Upper lobe of left lung (tissue), 6 donors: ENCODE measurements around the gene VAC14. TPM values are rescaled to one million over a fixed set of nuclear protein-coding genes. Genes with fewer than 3 reads are reported as not detected.

Source experiments
- ATAC-seq, 2 donors: fragments of 200-7000 bp; cut with Tn5 transposase; one replicate each; pipeline ENCODE4 v1.9.1; 2022; ENCODE audit warnings: mild to moderate bottlenecking in 2 of 2, moderate library complexity in 2 of 2; ENCODE audit not compliant: low FRiP score in 2 of 2
- DNase-seq, 2 donors: peaks; one replicate each; pipeline ENCODE4 v3.0.0-alpha.2; 2019 to 2020
- H3K27ac ChIP-seq, 4 donors: fragments of 200-600 bp; sonication (generic); one replicate each; pipeline ENCODE4 v1.5.1; 2016 to 2019
- H3K27me3 ChIP-seq, 4 donors: fragments of 200-600 bp; sonication (generic); one replicate each; pipeline ENCODE4 v1.5.1; 2017 to 2019
- H3K36me3 ChIP-seq, 4 donors: fragments of 200-600 bp; sonication (generic); one replicate each; pipeline ENCODE4 v1.5.1; 2016 to 2019
- H3K4me1 ChIP-seq, 4 donors: fragments of 200-600 bp; sonication (generic); one replicate each; pipeline ENCODE4 v1.5.1; 2018 to 2019
- H3K4me3 ChIP-seq, 4 donors: fragments of 200-600 bp; sonication (generic); one replicate each; pipeline ENCODE4 v1.5.1; 2017 to 2019; ENCODE audit warnings: mild to moderate bottlenecking in 2 of 4, moderate library complexity in 1 of 4
- H3K9me3 ChIP-seq, 4 donors: fragments of 200-600 bp; sonication (generic); one replicate each; pipeline ENCODE4 v1.5.1; 2018 to 2019
- CTCF ChIP-seq, 6 experiments: fragments of 450-650 bp in 4 of 6; fragments of 200-600 bp in 2 of 6; sonication (generic) in 2 of 6; IDR thresholded peaks; one replicate each; pipeline ENCODE4 v1.5.1; 2016 to 2019; ENCODE audit warnings: antibody characterized with exemption in 6 of 6
- EP300 ChIP-seq, 4 donors: sonication (generic); formaldehyde crosslinking; IDR thresholded peaks; one replicate each; pipeline ENCODE4 v1.5.1; 2017; ENCODE audit warnings: antibody characterized with exemption in 4 of 4, control low read depth in 2 of 4
- POLR2A ChIP-seq, 4 donors: fragments of 450-650 bp; IDR thresholded peaks; one replicate each; pipeline ENCODE4 v1.5.1; 2016 to 2017; ENCODE audit warnings: antibody characterized with exemption in 4 of 4, mild to moderate bottlenecking in 2 of 4
- POLR2AphosphoS5 ChIP-seq, 2 donors: sonication (generic); formaldehyde crosslinking; IDR thresholded peaks; one replicate each; pipeline ENCODE4 v1.5.1; 2017; ENCODE audit warnings: antibody characterized with exemption in 2 of 2
- WGBS, 2 donors: methylation state at CpG; one replicate each; pipeline ENCODE4 v1.1.5; 2017 to 2018; 5-methylcytosine and 5-hydroxymethylcytosine counted together
- total RNA-seq, 6 donors: library from RNA; depleted of rRNA in 4 of 6; stranded (reverse); fragments of >200 nt in 4 of 6; gene quantifications; one replicate each; pipeline versions ENCODE4 v1.1.0 to v1.2.1, GENCODE V29; 2016 to 2021
- donor health status: DM: no; HTN: no; CAD: no; lungs with moderate emphysema.
- donor health status: DM: no; HTN: yes; CAD: no; lungs with severe emphysema.

Gene VAC14
- total RNA-seq, 6 donors from 2014 or later = 39.6 to 145 (median 57.4) TPM

GRCh38 chr16:70685061-70685937, 115.7 kb downstream of the VAC14 start:
- ATAC-seq (no peak), DNase-seq (peak in 1 of 2 donors; percentile 90)
- Histone ChIP-seq H3K27me3 (peaks cover 0 to 3% (median 0%) of the 10 kb centered on the region in 4 donors), H3K9me3 (no peaks in the 10 kb centered on the region), H3K36me3 (peaks cover 0 to 2% (median under 1%) of the 10 kb centered on the region in 4 donors), H3K27ac (peak overlapping the region; percentile 78 to 93 (median 88)), H3K4me3 (peak overlapping the region; percentile 65 to 88 (median 76)), H3K4me1 (peaks cover 88 to 98% (median 92%) of the 10 kb centered on the region in 4 donors)
- WGBS, 2 donors = 6% methylated on average over 17 to 23 of the region's 90 CpGs
- TF ChIP-seq CTCF (IDR thresholded peaks at IDR 0.05) (peak in 2 of 6 experiments; percentile 34 to 38), POLR2AphosphoS5 (IDR thresholded peaks at IDR 0.05) (no peak), POLR2A (IDR thresholded peaks at IDR 0.05) (peak in 1 of 4 donors; percentile 25)

GRCh38 chr16:70684146-70685060, 116.6 kb downstream of the VAC14 start:
- Histone ChIP-seq H3K9me3 (no peaks in the 10 kb centered on the region), H3K4me1 (peaks cover 79 to 92% (median 84%) of the 10 kb centered on the region in 4 donors), H3K4me3 (peak overlapping the region; percentile 65 to 88 (median 76)), H3K27ac (peak overlapping the region; percentile 78 to 93 (median 88)), H3K27me3 (peaks cover 0 to 3% (median 0%) of the 10 kb centered on the region in 4 donors), H3K36me3 (peaks cover 4 to 11% (median 6%) of the 10 kb centered on the region in 4 donors)
- peak in 1 of 2 donors; percentile 40 for DNase-seq
- TF ChIP-seq CTCF (IDR thresholded peaks at IDR 0.05) = no peak
- TF ChIP-seq POLR2AphosphoS5 (IDR thresholded peaks at IDR 0.05) = no peak
- TF ChIP-seq POLR2A (IDR thresholded peaks at IDR 0.05) = no peak
- TF ChIP-seq EP300 (IDR thresholded peaks at IDR 0.05) = no peak
- ATAC-seq = no peak
- 37 to 62% methylated on average over 6 to 9 of the region's 14 CpGs for WGBS, 2 donors

GRCh38 chr16:70683146-70683944, 117.6 kb downstream of the VAC14 start:
- DNase-seq = peak in 1 of 2 donors; percentile 54
- TF ChIP-seq EP300 (IDR thresholded peaks at IDR 0.05) = no peak
- TF ChIP-seq CTCF (IDR thresholded peaks at IDR 0.05) = no peak
- TF ChIP-seq POLR2AphosphoS5 (IDR thresholded peaks at IDR 0.05) = no peak
- no peak for TF ChIP-seq POLR2A (IDR thresholded peaks at IDR 0.05)
- Histone ChIP-seq H3K4me3 (peak overlapping the region in 3 of 4 donors; percentile 65 to 88 (median 79)), H3K27ac (peak overlapping the region in 3 of 4 donors; percentile 88 to 93 (median 89)), H3K27me3 (peaks cover 0 to 3% (median 0%) of the 10 kb centered on the region in 4 donors), H3K36me3 (peaks cover 7 to 21% (median 16%) of the 10 kb centered on the region in 4 donors), H3K4me1 (peaks cover 69 to 87% (median 73%) of the 10 kb centered on the region in 4 donors), H3K9me3 (no peaks in the 10 kb centered on the region)
- 86 to 90% methylated on average over 7 to 13 of the region's 13 CpGs for WGBS, 2 donors
- ATAC-seq = no peak
